HL-60/S4 treated with retinoic acid at 250 ng/mL for 4 days and 3 days (cell line): Measurements from ENCODE around the gene PRTN3.

Experiments
- in situ Hi-C: fragments of 300-500 bp; cut with MboI; formaldehyde crosslinking; loops from 2 replicates; pipeline ENCODE4 v1.7.0; 2022; ENCODE audit warnings: low sequenced_read_pairs

The PRTN3 gene

DNA sequence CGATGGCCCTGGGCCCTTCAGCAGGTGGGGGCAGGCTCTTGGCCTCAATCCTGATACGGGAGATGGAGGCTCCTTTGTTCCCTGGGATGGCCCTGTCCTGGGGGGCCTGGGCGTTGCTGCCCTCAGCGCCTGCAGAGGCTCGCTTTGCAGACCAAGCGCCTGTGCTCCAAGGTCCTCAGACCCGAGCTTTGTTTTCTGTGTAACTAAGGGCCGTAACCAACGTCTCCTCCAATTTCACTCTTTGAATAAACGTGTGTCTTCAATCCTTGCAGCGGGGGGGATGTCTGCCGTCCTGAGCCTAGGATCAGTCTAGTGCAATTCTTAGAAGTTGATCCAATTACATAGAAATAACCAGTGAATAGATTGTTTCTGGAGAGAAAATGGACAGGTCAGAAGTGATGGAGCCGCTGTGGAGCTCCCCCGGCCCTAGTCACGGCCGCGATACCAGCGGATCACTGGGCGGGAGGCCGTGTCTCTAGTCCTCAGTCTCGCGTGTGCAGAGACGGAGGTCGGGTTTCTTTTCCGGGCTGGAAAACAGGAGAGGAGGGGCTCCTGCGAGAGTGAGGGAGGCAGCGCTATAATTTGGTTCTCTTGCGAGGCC, 38.2 kb upstream of the PRTN3 start:
- in situ Hi-C loops, result no loop called here

DNA sequence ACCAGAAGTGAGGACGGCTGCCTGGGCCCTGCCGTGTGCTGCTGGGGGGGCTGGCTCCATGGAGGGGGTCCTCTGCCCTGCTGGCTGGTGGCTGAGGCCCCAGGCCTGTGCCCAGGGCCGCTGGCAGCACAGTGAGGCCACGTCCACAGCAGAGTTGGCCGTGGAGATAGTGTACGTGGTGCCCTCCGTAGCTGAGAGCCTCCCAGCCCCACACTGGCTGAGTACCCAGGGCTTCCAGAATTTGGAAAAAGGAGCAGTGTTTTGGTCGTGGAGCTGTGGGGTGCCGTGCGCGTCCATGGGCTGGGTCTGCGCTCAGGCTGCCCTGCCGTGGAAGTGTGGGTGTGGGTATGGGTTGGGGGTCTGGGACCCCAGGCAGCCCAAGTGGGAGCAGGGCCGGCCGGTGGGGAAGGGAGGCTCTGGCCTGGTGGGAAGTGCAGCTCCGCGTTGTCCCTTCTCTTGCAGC, 37.7 kb upstream of the PRTN3 start:
- in situ Hi-C loops, result no loop called here

DNA sequence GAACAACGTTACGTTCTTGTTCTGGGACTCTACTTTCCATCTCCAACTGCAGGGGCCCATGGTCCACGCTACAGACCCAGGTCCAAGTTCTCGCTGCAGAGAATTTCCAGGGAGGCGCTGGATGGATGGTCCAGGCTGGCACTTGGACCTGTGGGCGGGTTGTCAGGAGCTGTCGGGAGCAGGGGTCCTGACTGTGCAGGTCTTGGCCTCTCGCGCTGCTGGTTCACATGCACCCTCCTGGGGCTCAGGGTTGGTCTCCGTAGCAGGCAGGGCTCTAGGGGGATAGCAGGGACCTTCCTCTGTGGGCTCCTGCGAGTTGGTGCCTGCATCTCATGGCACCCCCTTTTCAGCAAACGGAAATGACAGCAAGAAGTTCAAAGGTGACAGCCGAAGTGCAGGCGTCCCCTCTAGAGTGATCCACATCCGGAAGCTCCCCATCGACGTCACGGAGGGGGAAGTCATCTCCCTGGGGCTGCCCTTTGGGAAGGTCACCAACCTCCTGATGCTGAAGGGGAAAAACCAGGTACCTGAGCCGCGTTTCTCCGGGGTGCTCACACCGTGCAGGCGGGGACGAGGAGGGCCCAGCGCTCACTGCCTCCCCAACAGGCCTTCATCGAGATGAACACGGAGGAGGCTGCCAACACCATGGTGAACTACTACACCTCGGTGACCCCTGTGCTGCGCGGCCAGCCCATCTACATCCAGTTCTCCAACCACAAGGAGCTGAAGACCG, 36.9 kb upstream of the PRTN3 start:
- in situ Hi-C loops, result no loop called here

DNA sequence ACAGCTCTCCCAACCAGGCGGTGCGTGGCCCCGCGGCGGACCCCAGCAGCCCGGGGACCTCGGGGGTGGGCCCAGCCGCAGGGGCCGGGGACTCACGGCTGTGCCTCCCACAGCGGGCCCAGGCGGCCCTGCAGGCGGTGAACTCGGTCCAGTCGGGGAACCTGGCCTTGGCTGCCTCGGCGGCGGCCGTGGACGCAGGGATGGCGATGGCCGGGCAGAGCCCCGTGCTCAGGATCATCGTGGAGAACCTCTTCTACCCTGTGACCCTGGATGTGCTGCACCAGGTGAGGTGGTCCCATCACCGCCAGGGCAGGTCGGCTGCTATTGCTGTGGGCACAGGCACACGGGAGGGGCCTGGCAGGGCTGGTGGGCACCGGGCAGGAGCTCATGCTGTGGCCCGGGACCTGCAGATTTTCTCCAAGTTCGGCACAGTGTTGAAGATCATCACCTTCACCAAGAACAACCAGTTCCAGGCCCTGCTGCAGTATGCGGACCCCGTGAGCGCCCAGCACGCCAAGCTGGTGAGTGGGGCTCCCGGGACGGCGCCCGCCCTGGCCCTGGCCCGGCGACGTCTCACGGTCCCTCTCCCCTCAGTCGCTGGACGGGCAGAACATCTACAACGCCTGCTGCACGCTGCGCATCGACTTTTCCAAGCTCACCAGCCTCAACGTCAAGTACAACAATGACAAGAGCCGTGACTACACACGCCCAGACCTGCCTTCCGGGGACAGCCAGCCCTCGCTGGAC, 36.2 kb upstream of the PRTN3 start:
- in situ Hi-C loops, result no loop called here

DNA sequence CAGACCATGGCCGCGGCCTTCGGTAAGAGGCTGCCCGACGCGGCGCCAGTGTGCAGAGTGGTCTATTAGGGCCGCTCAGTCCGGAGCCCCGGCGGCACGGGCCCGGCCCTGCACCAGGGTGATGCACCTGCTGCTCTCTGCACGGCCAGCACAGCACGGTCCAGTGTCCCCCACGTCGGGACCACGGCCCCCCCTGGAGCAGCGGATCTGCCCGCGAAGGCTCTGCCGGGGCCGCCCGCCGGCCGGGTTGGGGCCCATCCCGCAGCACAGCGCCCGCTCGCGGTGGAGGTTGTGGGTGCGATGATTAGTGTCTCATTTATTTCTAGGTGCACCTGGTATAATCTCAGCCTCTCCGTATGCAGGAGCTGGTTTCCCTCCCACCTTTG, 35.6 kb upstream of the PRTN3 start:
- in situ Hi-C loops, result no loop called here

DNA sequence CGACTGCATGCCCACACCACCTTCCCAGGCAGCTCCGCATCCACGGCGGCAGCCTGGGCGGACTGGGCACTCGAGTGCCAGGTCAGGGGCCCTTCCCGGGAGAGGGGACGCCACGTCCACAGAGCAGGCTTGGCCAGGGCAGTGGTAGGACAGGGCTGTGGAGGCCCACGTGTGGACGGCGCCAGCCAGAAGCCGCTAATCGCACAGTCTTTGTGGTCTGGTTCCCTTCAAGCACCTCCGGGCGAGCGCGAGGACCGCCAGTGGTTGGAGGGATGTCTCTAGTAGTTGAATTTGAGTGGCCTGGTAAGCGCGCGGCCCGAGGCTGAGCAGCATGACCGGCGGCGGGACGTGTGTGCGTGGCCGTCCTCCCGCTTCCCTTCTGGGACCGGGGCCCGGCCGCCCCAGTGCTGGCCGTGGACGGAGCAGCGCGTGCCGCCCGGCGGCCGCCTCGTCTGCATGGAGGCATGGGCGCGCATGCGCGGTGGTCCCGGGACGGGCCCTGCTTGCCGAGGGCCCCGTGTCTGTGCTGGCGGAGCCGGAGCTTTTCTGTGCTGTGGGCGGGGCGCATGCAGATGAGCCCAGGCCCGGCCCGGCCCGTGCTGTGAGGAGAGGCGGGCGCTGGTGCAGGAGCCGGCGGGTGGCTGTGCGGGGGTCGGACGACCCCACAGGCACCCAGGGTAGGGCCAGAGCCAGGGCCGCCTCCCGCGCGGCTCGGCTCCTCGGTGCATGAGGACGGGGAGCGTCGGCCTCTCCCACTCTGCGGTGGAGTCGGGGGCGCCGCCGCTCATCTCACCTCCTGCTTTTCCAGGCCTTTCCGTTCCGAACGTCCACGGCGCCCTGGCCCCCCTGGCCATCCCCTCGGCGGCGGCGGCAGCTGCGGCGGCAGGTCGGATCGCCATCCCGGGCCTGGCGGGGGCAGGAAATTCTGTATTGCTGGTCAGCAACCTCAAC, 34.9 kb upstream of the PRTN3 start:
- in situ Hi-C loops, result no loop called here

DNA sequence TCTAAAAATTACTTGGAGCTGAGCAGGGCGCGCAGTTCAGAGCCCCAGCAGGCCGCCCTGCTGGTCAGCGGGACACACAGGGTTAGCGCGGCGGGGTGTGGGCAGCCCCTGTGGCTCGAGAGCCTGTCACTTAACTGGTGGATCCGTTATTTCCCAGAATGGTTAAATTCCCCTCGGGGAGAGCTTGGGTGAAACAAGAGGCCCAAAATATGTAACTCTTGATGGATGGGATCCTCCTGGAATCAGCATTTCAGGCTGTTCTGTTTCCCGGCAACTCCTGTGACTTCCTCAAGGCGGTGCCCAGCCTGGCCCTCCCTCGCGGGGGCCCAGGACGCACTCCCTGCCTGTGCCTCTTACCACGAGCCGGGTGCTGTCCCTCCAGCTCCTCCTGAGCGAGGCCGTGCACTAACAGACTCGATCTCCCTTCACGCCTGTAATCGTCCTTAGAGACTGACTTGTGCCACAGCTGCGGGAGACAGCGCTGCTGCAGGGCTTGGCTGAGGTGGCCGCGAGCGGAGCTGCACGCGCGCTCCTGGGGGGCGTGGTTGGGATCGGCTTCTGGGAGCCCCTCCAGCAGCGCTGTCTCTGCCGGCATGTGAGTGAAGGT, 33.9 kb upstream of the PRTN3 start:
- in situ Hi-C loops, result no loop called here

DNA sequence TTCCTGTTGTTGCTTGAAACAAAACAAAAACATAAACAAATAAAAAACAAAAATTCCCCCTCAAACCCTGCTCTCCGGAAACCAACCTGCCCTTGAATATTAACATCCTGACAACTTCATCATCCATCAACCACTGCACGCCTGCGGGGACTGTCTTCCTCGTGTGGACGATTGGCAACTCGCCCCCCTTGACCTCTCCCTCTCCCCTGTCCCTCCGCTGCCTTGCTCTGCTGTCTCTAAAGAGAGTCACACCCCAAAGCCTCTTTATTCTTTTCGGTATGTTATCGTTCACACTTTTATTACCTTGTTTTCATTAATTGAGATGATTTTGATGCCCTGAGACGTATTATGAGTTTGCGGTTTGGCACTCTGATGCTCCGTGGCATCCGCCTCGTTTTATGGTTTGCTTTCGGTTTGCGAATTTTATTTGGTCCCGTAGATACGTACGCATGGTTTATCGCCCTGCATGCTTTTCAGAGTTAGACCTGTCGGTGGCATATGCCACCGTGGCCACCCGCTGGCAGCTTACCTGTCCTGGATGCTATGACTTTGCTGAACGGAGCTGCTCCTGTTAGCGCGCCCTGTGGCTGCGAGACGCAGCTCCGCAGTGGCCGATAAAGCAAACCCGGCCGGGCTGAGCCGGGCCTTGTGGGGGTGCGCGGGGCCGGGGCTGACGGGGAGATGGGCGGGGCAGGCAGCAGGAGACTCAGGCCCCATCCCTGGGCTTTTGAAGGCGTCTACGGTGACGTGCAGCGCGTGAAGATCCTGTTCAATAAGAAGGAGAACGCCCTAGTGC, 33.0 kb upstream of the PRTN3 start:
- in situ Hi-C loops, result no loop called here

DNA sequence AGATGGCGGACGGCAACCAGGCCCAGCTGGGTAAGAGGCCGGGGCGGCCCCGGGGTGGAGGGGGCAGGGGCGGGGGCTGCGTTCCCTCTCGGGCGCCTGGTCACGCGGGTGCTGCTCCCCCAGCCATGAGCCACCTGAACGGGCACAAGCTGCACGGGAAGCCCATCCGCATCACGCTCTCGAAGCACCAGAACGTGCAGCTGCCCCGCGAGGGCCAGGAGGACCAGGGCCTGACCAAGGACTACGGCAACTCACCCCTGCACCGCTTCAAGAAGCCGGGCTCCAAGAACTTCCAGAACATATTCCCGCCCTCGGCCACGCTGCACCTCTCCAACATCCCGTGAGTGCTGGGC, 32.4 kb upstream of the PRTN3 start:
- in situ Hi-C loops, result no loop called here

DNA sequence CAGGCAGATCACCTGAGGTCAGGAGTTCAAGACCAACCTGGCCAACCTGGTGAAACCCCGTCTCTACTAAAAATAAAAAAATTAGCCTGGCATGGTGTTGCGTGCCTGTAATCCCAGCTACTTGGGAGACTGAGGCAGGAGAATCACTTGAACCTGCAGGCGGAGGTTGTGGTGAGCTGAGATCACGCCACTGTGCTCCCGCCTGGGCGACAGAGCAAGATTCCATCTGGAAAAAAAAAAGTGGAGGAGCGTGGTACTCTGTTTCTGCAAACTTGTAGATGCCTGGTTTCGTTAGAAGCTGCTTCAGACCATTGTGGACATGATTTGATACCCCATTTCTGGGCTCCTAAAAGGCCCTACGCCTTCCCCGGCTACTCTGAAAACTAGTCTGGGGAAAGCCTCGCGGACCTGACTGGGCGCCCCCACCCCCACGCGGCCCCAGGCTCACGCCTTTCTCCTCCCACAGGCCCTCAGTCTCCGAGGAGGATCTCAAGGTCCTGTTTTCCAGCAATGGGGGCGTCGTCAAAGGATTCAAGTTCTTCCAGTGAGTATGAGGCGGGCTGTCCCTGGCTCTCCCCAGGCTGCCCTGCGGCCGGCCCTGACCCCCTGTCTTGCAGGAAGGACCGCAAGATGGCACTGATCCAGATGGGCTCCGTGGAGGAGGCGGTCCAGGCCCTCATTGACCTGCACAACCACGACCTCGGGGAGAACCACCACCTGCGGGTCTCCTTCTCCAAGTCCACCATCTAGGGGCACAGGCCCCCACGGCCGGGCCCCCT, 30.5 kb upstream of the PRTN3 start:
- in situ Hi-C loops, result no loop called here

DNA sequence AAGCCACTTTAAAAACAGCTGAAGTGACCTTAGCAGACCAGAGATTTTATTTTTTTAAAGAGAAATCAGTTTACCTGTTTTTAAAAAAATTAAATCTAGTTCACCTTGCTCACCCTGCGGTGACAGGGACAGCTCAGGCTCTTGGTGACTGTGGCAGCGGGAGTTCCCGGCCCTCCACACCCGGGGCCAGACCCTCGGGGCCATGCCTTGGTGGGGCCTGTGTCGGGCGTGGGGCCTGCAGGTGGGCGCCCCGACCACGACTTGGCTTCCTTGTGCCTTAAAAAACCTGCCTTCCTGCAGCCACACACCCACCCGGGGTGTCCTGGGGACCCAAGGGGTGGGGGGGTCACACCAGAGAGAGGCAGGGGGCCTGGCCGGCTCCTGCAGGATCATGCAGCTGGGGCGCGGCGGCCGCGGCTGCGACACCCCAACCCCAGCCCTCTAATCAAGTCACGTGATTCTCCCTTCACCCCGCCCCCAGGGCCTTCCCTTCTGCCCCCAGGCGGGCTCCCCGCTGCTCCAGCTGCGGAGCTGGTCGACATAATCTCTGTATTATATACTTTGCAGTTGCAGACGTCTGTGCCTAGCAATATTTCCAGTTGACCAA, 29.8 kb upstream of the PRTN3 start:
- in situ Hi-C loops, result no loop called here

DNA sequence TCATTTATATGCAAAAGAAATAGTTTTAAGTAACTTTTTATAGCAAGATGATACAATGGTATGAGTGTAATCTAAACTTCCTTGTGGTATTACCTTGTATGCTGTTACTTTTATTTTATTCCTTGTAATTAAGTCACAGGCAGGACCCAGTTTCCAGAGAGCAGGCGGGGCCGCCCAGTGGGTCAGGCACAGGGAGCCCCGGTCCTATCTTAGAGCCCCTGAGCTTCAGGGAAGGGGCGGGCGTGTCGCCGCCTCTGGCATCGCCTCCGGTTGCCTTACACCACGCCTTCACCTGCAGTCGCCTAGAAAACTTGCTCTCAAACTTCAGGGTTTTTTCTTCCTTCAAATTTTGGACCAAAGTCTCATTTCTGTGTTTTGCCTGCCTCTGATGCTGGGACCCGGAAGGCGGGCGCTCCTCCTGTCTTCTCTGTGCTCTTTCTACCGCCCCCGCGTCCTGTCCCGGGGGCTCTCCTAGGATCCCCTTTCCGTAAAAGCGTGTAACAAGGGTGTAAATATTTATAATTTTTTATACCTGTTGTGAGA, 29.2 kb upstream of the PRTN3 start:
- in situ Hi-C loops, result no loop called here

DNA sequence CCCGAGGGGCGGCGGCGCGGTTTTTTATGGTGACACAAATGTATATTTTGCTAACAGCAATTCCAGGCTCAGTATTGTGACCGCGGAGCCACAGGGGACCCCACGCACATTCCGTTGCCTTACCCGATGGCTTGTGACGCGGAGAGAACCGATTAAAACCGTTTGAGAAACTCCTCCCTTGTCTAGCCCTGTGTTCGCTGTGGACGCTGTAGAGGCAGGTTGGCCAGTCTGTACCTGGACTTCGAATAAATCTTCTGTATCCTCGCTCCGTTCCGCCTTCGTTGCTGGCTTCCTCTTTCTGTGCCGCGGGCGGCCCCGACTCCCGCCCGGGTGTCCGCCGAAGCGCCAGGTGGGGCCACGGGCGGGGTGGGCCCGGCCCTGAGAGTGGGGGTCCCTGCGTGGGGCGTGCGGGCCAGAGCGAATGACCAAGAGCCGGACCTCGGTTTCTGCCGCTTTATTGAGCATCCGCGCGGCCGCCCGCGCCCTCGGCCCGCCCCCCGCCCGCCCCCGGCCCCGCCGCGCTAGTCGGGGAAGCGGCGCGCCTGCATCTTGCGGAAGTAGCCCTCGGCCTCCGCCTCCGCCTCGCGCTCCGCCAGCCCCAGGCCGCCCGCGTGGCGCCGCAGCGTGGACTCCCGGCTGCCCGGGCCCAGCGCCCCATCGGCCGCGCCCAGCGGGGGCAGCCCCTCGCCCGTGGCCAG, 28.6 kb upstream of the PRTN3 start:
- in situ Hi-C loops, result no loop called here

DNA sequence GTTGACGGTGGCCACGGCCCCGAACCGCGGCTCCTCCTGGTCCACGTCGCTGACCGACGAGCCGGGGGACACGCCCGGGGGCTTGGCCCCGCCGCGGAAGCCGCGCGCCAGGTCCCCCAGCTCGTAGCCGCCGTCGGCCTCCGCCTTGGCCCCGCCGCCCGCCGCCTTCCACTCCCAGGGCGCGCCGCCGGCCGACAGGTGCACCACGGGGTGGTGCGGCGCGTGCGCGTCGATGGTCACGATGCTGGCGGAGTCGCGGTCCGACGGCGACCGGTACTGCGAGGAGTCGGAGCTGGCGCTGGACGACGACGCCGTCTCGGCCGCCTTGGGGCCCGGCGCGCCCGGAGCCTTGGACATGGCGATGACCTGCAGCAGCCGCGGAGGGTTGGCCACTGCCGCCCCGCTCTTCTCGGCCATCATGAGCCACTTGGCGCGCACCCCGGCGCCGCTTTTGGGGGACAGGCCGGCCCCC, 28.0 kb upstream of the PRTN3 start:
- in situ Hi-C loops, result no loop called here

DNA sequence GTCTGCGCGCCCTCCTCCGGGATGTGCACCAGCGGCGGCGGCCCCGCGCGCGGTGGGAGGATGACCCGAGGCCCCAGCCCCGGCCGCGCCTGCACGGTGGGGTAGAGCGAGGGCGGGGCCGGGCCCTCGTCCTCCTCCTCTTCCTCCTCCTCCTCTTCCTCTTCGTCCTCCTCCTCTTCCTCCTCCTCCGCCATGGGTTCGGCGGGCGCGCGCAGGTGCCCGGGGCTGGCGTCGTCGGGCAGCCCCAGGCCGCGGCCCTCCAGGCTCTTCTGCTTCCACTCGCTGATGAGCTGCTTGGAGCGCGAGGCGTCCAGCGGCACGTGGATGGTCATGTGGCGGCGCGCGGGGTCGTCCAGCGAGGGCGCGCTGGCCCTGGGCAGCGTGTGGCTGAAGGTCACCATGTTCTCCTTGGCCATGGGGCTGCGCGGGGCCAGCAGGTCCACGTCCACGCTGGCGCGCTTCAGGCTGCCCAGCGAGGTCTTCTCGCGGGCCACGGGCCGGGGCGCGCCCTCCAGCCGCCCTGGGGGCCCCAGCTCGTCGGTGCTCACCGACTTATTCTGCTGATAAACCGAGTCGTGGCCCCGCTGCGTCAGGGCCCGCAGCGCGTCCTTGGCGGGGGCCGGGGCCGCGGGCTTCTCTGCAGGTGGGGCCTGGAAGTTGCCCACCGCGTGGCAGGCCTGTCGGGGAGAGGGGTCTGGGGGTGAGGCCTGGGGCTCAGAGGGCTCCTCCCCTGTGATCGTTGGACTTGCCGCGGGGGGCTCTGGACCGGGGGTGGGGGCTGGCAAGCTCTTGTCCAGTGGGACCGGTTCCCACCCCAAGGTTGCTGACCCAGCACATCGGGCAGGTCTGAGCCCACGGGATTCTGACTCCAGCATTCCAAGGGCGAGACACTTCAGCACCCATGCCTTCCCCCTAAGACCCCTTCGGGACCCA, 27.3 kb upstream of the PRTN3 start:
- in situ Hi-C loops, result no loop called here
